Activated CD4-positive, alpha-beta T cell treated with anti-CD3 and anti-CD28 coated beads for 24 hours (primary cell): ENCODE results near the gene GNG8.

Source experiments
- DNase-seq, 2 donors: peaks; one replicate each; pipeline ENCODE4 v3.0.0-alpha.2; 2020; ENCODE audit warnings: low read depth in 2 of 2

The GNG8 gene

GRCh38 chr19:46602392-46603194 is 33.4 kb downstream of the GNG8 start:
- peak; percentile 43 to 50 for DNase-seq

GRCh38 chr19:46601318-46602224 is 34.4 kb downstream of the GNG8 start, which contains the start of gene CALM3:
TSS of gene CALM3 (plus strand) at chr19:46601330. CDS start at chr19:46601435, 105 bp downstream.
- no peak for DNase-seq

DNA sequence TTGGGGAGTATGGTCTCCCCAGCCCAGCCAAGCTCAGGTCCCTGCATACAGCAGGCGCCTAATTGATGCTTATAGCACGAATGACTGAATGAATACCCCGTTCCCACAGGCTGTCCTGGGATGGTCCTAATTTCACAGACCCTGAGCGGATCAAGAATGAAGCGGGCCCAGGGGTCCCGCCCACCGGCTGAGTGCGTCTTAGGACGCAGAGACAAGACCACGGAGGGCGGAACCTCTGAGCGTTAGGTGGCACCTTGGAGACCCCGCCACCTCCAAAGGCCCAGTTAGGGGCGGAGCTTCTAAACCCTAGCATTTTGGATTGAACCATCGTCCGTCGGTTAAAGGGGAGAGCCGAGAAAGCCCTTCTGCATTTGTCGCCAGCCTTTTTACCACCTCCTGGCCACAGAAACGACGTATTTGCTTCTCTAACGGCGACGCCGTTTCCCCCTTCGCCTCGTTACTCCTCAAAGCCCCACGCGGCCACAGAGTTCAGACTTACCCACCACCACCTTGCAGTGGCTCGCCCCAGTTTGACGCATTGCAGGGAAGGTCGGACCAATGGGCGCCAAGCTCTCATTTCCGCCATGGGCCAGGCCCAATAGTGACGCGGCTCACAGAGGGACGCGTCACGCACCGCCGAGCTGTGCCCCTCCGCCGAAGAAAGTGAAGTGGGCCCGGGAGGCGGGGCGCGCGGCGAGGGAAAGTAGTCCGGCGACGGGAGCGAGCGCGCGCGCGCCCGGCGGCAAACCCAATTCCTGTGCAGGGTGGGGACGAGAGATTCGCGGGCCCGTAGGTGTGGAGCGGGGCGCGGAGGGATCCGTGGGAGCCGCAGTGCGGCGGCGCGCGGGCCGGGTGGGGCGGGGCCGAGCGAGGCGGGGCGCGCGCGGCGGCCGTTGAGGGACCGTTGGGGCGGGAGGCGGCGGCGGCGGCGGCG is 35.4 kb downstream of the GNG8 start:
- peak; percentile 95 to 97 for DNase-seq

GRCh38 chr19:46599716-46600373 is 36.2 kb downstream of the GNG8 start:
- no peak for DNase-seq

- DNase-seq, result no peak
These were observed 37.6 kb downstream of the GNG8 start for GRCh38 chr19:46598372-46598917.

- no peak for DNase-seq
These were observed 40.0 kb downstream of the GNG8 start for GRCh38 chr19:46596008-46596407.

GRCh38 chr19:46591870-46592269 is 44.1 kb downstream of the GNG8 start:
- no peak for DNase-seq

GRCh38 chr19:46591254-46591653 is 44.7 kb downstream of the GNG8 start:
- no peak for DNase-seq

DNA sequence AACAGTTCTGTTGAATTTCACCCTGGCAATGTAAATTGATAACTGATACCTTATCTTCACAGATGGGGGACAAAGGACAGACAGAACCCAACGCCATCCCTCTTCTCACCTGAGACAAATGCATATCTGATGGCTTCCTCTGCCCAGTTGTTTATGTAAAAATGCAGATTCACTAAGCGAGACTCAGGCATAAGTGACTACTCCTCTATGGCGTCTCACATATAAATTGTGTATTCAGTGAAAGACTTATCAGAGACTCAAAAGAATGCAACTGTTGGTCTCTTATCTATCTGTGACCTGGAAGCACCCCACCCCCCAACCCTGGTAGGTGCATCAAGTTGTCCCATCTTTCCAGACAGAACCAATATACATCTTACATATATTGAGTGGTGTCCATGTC is 48.1 kb downstream of the GNG8 start:
- DNase-seq, result no peak

- no peak for DNase-seq
These were observed 49.7 kb downstream of the GNG8 start for GRCh38 chr19:46586294-46586693.

- DNase-seq, result no peak
These were observed 50.5 kb downstream of the GNG8 start for GRCh38 chr19:46585539-46585938.
